ENCODE measurements around the gene PARD6G.

Gene PARD6G, protein sequence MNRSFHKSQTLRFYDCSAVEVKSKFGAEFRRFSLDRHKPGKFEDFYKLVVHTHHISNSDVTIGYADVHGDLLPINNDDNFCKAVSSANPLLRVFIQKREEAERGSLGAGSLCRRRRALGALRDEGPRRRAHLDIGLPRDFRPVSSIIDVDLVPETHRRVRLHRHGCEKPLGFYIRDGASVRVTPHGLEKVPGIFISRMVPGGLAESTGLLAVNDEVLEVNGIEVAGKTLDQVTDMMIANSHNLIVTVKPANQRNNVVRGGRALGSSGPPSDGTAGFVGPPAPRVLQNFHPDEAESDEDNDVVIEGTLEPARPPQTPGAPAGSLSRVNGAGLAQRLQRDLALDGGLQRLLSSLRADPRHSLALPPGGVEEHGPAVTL

DNA sequence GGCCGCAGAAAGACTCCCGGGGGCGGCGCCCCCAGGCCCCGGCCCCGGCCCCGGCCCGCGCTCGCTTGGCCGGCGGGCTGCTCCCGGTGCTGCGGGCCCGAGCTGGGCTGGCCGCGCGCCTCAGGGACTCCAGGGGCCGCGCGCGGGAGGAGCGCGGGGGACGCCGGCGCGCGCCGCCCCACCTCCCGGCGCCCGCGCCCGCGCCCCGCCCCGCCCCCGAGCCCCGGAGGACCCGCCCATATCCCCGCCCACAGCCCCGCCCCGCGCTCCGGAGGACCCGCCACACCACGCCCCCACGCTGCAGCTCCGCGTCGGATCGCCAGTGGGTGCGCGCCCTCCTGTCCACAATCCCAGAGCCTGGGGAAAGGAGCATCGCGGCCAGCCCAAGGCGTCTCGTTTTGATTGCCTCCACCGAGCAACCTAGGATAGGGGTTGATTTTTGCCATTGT lies at the start of gene PARD6G:
PARD6G (minus strand) TSS at position 122 of the 449 bp plus-strand sequence. CDS start 166 bp downstream, outside the sequence.
- DNase-seq: peak; percentile 66

DNA sequence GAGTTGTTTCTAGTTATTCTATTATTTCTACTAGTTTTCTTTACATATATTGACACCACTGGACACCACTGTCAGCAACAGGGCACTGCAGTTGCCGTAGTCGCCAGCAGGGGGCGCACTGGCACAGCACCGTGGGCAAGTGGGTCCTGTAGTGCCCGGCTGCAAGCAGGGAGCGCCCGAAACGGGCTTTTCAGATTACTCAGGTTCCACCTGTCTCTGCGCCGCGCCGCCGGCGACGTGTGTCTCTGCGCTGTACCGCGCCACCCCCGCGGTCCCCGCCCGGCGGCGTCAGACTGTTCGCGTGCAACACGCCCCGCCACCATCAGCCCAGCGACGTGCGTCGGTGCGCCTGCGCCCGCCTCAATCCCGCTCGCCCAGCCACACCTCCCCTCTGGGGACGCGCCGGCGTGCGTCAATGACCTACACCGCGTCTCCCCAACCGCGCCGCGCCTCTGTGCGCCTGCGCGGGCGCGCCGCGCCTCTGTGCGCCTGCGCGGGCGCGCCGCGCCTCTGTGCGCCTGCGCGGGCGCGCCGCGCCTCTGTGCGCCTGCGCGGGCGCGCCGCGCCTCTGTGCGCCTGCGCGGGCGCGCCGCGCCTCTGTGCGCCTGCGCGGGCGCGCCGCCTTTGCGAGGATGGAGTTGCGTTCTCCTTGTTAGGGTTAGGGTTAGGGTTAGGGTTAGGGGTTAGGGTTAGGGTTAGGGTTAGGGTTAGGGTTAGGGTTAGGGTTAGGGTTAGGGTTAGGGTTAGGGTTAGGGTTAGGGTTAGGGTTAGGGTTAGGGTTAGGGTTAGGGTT lies 15.1 kb upstream of the PARD6G start:
- DNase-seq: peak; percentile 80

DNA sequence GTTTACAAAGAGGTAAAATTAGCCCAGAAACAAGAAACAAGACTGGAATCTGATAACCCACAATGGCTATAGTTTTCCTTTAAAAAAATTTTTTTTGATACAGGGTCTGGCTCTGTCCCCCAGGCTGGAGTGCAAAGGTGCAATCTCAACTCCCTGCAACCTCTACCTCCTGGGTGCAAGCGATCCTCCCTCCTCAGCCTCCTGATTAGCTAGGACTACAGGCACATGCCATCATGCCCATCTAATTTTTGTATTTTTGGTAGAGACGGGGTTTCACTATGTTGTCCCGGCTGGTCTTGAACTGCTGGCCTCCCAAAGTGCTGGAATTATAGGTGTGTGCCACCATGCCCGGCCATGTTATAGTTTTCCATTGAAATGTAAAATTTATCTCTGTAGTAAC lies 12.3 kb upstream of the PARD6G start:
- DNase-seq: no peak

DNA sequence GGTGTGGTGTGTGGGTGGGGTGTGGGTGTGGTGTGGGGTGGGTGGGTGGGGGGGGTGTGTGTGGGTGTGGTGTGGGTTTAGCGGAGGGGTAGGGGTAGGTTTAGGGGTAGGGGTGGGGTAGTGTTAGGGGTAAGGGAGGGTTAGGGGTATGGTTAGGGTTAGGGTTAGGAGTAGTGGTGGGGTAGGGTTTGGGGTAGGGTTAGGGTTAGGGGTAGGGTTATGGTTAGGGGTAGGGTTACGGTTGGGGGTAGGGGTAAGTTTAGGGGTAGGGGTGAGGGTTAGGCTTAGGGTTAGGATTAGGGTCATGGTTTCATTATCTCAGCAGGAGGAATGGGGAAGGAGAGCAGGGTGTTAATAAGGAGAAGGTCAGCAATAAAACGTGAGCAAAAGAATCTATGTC lies 11.3 kb upstream of the PARD6G start:
- DNase-seq: no peak

DNA sequence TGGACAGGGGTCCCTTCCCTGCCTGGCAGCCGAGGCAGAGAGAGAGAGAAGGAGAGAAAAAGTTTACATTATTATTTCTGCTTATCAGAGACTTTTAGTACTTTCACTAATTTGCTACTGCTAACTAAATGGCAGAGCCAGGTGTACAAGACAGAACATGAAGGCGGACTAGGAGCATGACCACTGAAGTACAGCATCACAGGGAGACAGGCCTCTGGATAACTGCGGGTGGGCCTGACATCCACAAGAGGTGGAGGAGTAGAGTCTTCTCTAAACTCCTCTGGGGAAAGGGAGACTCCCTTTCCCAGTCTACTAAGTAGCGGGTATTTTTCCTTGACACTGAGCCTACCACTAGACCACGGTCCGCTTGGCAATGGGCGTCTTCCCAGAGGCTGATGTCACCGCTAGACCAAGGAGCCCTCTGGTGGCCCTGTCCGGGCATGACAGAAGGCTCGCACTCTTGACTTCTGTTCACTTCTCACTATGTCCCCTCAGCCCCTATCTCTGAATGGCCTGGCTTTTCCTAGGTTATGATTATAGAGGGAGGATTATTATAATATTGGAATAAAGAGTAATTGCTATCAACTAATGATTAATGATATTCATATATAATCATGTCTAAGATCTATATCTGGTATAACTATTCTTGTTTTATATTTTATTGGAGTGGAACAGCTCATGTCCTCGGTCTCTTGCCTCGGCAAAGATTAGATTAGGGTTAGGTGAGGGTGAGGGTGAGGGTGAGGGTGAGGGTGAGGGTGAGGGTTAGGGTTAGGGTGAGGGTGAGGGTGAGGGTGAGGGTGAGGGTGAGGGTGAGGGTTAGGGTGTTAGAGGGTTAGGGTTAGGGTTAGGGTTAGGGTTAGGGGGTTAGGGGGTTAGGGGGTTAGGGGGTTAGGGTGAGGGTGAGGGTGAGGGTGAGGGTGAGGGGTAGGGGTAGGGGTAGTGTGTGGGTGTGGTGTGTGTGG lies 10.5 kb upstream of the PARD6G start:
- DNase-seq: peak; percentile 58

DNA sequence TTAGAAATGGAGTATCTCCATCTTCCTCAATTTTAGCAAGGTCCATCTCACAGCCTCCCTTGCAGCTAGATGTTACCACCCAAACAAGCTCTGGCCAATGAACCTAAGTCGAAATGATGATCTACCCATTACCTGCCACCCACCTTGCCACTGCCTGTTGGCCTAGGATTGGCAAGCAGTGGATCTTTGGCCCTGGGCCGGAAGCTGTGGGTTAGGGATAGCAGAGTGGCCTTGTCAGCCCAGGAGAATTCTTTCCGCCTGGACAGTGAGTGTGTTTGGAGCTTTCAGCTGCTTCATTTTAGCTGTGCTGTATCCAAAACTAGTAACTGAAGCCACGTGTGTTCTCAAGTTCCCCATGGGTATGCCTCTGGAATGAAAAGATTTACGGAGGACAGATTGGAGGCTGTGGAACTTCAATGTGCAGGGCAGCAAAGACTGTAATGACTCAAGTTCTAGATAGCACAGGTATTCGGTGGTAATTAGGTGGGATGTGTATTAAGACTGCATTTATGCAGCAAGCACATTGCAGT lies 7.7 kb upstream of the PARD6G start:
- no peak for DNase-seq

DNA sequence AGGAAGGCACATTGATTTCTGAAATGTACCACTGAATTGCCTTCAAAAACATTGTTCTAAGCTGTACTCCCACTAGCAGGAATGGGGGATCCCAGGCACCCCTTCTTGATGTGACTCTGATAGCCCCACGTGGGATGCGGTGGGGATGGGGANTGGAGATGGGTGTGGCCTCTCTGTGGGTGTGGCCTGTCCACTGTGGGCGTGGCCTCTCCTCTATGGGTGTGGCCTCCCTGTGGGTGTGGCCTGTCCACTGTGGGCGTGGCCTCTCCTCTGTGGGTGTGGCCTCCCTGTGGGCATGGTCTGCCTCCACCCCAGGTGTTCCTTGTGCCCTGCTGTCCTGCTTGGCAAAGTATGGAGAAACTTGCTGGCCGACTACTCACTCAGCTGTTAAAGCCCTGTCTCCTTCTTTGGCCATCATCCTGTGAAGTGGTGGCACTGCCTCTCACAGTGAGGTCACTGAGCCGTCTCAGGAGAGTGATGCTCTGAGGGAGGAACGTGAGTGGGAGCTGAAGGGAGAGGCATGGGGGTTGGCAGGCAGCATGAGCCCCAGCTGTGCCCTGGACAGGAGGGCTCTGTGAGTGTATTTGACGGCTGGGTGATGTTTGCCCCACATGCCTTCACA lies 6.7 kb upstream of the PARD6G start:
- no peak for DNase-seq

DNA sequence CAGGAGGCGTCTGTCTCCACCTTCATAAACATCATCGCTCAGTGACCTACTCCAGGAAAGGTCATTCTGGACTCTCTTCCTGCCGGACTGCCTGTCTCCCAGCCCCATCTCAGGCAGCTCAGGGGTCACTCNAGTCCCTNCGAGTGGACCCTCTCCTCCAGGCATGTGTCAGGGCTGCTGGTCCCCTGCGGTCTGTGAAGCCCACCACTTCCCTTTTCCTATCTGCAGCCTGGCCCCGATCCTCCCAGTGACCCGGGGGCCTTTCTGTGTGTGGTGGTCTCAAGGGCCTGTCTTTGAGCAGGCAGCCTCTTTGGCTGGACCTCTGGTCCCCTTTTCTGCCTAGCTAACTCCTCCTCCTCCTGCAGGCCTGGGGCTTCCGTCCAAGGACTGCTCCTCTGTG lies 5.9 kb upstream of the PARD6G start:
- DNase-seq: no peak

DNA sequence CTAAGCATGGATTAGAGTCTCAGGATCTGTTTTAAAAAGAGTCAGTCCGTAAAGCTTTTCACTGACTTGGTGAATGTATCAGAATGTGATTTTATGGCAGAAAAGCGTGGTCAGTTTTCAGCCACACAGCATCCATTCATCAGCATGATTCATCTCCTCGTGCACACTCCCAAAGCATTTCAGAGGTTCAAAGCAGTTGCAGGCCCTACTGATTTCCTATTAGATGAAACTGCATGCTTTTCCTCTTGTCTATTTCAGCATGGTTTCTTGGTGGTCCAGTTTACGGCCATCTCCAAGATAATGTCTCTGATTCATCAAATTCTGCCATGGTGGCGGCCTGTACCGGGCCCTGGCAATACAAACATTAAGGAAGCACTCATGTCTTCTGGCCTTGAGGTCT lies 4.8 kb upstream of the PARD6G start:
- DNase-seq: peak; percentile 45

DNA sequence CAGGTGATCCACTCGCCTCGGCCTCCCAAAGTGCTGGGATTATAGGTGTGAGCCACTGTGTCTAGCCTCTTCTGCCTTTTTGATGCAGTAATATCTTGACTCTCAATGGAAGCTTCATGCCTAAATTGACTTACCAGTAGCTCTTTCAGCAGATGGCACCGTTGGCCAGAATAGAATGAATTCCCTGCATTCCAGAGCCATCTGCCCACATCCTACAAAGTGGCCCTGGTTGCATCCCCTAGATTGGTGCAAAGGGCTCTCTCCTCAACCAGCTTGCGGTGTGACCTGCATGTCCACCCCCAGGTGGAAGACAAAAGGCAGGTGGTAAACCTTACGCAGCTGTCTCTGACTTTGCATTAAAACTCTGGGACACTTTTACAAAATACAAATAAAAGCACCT lies 4.4 kb upstream of the PARD6G start:
- no peak for DNase-seq

DNA sequence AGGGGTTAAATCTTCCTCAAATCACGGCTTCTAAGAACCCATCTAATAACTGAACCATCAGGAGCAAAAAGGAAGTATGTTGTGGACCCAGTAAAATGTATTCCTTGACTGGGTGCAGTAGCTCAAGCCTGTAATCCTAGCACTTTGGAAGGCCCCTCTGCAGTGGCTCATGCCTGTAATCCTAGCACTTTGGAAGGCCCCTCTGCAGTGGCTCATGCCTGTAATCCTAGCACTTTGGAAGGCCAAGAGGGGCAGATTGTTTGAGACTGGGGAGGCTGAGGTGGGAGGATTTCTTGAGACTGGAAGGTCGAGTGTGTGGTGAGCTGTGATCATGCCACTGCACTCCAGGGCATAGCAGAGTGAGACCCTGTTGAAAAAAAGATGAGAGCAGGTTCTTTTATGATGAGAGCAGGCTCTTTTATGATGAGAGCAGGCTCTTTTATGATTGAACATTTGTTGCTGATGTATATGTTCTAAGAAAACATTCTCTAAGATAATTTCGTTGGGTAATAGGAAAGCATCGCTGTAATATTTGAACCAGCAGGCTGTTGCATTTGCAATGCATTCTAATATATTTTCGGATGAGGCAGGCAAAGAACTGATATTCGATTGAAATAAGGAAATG lies 3.5 kb upstream of the PARD6G start:
- no peak for DNase-seq

DNA sequence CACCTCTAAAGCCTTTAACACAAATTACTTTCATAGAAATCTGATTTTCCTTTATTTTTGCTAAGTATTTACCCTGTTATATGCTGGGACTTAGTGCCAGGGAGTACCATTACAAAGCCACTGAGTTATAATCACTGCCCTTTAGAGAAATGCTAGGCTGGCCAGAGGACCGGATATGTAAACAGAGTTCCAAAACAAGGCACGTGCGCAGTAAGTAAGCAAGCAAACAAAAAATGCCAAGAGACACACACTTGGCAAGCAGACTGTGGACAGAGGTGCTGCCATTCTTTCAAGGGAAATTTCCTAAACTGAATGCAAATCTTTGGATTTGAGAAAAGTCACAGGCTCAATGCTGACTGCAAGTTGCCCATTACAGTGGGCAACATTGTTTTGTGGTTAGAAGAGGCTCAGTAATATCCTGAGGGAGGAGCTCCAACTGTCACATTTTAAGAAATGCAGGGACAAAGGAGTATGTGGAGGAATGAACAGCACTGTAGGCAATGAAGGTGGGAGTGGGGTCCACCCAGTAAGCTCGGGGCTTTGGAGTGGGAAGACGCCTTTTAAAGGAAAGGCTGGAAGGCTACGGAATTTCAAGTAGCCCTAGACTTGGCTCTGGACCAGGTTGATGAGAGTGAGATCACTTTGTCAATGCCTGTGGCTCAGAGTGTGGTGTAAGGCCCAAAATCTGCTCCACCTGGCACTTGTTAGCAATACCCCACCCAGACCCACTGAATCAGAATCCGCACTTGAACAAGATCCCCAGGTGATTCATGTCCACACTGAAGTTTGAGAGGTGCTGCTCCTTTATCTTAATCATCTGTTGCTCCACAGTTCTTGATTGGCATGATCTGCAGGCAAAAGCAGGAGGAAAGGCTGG lies 2.1 kb upstream of the PARD6G start:
- DNase-seq: no peak

DNA sequence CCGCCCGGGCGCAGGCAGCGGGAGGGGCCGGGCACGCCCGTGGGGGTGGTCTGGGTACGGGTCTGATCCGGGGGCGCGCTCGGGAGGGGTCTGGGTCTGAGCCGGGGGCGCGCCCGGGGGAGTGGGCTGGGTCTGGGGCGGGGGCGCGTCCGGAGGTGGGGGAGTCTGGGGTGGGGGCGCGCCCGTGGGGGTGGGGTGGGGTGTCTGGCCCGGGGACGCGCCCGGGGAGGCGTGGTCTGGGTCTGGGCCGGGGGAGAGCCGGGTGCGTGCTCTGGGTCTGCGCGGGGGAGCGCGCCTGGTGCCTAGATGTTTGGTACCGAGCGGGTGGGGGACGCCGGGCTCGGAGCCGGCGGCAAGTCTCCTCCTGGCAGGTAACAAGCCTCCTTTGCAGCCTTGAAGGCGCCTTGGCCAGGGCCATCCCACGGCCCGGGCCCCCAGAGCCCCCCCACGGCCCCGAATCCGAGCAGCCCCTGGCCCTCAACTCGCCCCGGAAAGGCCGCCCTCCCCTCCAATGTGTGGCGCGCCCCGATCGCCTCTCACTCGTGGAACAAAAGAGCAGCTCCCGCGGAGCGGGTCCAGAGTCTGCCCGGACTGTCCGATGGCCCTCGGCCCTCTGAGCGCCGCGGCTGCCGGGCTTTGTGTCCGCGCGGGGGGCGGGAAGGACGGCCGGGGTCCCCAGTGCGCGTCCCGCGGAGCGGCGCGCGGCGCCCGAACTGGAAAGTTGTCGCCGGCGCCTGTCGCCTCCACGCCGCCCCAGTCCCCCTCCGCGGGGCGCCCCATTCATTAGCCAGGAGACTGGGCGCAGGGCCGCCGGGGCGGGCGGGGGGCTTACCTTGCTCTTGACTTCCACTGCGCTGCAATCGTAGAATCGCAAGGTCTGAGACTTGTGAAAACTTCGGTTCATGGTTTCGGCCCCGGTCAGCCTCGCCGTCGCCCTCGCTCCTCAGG lies 595 bp downstream of the PARD6G start:
- no peak for DNase-seq

DNA sequence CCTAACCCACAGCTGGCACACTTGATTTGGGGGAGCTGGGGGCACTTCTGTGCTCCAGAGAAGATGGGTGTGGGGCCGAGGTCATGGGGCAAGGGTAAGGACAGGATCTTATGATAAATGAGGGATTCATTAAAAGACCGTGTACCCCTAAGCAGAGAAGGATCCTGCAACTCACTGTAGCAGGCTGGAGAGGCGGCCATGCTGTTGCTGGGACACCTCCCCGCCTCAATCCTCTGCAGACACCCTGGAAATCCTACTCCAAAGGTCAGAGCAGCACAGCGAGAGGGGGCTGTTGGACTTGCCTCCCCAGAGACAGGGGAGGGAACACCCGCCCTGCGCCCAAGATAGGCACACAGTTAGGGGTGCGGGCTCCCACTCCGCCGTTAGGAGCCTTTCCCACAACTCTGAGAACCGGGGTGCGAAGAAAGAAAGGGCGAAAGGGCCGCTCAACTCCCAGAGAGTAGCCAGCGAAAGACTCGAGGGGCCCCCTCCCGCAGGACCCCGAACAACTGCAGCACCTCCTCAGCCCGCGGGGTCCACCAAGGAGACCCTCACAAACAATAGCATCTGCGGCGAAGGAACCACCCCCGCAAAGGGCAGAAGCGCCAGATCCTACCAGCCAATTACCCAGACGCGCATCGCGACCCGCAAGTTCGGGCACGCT lies 1.4 kb downstream of the PARD6G start:
- DNase-seq: no peak

DNA sequence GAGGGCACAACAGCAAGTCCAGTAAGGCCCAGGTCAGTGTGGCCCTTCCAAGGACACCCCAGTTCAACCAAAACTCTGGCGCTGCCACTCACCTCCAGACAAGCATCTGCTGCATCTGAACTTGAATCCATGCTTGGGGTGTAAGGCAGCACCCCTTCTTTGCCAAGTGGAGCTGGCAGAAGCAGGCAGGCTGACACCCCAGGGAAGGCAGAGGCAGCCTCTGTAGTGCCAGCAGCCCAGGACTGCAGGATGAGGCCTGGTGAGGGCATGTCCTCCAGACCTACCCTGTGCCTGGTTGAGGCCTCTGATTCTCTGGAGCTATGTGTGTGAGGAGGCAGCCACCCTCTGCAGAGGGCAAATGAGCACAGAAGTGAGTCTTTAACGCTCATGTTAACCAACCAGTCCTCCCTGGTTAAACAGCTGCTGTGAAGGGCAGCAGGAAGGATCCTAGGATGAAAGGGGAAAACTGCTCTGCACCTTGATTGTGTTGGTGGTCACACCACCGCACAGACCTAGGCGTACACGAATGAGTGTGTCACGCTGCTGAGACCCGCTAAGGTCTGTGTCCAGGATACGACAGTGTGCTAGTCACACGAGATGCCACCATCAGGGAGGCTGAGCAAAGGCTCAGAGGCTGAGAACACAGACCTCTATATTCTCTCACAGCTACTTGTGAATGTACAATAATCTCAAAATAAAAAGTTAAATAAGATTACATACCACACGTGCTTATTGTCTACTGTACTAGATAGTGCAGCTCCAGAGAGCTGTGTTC lies 2.2 kb downstream of the PARD6G start:
- DNase-seq: no peak

DNA sequence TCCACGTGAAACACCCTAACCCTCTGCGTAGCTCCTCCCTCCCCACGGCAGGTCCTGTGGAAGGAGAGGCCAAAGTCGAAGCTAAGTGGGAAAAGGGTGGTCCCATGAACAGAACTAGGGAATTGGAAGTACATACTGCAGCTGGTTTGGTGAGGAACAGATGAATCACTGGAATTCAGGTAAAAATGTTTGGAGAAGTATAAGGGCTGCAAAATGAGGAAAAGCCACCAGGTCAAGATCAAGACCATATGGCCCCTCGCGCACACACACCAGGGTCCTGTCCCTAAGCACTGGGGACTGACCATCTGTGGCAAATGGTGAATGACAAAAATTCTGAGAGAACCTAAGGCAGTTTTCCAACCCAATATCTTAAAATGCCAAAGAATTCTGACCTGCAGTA lies 3.1 kb downstream of the PARD6G start:
- no peak for DNase-seq

DNA sequence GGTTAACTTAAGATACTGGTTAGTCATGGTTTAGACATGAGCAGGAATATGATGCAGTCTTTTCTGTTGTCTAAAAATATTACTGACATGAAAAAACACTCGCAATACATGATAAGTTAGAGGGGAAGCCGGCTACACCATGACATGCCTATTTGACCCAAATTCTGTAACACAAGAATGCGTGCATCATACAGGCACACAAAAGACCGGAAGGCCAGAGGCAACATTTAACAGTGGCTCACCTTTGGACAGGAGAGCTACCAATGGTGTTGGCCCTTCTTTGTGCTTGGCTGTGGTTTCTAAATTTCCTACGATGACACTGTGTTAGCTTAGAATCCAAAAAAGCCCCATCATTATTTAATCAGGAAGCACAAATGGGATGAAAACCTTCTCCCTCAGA lies 4.1 kb downstream of the PARD6G start:
- DNase-seq: no peak

Measured in HCEC 1CT (cell line).